ENCODE data around the gene ATP8B4.

ATP8B4 gene

DNA sequence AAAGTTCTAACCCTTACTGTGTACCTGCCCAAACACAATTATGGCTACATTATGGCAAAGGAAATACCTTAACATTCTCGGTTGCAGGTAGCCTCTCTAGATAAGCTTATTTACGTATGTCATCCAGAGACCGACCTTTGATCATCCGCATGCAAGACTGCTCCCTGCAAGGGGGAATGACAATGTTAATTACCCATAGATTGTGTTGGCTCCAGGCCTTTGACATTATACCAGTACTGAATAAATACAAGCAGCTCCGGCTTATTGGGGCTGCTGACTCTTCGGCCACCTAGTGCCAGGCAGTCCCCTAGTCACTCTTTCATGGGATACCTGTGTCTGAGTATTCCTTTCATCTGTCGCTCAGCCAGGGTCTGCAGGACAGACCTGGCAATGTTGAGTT lies 274.6 kb downstream of the ATP8B4 start:
- DNase-seq = no peak

DNA sequence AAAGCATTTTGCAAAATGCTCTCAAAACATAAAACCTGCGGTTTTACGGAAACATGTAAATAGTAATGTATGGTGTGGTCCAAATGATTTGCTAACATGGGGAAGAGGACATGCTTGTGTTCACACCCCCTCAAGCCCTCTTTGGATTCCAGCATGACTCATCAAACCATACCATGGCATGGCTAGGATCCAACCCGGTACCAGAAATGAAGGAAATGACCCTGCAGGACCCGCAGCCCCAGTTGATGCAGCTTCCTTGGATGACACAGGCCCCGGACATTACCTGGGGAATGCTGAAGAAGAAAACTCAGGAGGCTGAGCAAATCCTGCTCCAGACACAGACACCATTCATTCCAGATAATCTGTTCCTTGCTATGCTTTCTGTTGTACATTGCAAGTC lies 275.3 kb downstream of the ATP8B4 start:
- no peak for DNase-seq

DNA sequence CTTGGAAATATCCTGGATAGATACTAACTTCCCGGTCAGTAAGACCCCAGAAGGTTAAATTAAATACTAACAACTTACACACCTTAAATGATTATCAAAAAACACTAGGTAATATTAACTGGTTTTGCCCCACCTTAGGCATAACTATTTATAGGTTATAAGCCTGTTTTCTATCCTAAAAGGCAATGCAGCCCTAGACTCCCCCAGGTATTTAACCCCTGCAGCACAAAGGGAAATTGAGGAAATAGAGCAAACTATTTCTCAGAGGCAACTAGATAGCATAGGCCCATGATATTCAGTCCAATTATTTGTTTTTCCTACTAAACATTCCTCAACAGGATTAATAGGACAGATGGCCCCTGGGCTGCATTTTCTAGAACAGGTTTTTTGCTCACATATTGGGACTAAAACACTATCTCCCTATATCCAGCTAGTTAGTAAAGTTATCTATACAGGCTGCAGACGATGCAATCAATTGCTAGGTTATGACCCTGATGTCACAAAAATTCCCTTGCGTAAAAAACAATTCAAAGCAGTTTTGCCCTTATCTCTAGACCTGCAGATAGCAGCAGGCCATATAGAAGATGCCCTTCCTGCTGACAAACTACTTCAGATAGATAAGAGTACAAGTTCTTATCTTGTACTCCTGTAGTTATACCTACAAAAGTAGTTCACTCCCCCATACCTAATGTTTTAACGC lies 276.9 kb downstream of the ATP8B4 start:
- no peak for DNase-seq

DNA sequence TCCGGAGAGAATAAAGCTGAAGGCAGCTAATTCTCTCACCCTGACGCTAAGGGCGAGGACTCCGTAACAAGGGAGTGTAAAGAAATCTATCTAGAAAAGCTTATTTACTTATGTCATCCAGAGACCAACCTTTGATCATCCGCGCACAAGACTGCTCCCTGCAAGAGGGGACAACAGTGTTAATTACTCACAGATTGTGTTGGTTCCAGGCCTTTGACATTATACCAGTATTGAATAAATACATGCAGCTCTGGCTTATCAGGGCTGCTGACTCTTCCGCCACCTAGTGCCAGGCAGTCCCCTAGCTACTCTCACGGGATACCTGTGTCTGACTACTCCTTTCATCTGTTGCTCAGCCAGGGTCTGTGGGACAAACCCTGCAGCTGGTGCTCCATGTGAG lies 286.5 kb downstream of the ATP8B4 start:
- peak; percentile 39 for DNase-seq

DNA sequence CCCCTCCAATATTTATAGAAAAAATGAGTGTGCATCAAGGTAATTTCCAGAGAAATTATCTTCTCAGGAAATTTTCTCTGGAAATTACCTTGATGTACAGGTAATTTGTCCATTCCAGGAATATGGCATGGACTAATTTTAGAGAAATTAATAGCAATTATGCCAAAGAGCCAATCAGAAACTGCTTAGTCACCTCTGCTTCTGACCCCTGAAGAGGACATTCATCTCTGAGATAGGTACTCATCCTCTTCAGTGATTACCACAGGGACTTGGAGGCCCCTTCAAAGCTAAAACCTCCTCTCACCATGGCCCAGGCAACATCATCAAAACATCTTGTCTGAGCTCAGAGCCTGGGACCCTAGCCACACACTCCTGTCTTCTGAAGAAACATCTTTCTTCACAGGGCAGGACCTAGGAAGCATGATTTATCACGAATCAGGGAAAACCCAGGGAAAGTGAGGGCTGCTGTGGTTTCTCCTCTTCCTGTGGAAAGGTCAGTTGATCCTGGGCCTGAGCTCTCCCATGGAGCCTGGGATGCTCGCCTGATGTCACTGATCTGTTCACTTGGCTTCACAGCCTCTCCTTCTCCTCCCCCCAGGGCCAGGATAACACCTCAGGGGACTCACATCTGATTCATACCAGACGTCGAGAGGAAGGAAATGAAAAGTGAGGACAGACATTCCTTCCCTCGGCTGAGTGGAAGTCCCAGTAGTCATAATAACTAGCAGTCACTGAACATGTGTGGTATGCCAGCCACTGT lies 287.6 kb downstream of the ATP8B4 start:
- no peak for DNase-seq

DNA sequence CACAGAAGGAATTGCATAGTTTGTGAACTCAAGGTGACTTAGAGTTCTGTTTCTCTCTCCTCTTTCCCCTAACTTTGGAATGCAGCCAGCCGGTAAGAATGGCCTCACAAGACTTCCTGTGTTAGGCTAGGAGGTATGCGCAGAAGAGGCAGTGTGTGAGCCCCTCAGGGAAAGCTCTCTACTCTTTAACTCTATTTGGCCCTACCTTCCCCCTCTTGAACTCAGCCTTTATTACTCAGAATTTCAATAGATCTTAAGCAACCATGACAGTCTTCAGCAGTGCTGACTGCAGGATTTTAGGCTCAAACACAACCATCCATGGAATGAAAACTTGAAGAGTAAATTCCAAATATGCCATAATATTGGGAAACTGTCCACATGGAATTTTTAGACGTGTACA lies 288.6 kb downstream of the ATP8B4 start:
- DNase-seq = no peak

DNA sequence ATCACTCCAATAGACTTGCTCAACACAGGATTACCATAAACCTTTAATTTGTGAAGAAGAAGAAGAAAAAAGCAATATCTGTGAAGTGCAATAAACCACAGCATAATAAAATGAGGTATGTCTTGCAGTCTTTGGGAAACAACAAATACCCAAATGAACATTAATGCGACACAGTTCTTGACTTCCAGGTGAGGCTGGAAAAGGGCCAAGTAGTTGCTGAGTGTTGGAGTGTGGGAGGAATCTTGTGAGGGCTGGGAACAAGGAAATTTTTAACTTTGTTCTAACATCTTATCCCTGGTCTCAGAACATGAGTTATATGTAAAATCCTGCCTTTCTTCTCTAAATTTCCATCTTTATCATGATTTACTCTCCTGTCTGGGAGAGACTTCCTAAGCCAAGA lies 291.7 kb downstream of the ATP8B4 start:
- DNase-seq = no peak

DNA sequence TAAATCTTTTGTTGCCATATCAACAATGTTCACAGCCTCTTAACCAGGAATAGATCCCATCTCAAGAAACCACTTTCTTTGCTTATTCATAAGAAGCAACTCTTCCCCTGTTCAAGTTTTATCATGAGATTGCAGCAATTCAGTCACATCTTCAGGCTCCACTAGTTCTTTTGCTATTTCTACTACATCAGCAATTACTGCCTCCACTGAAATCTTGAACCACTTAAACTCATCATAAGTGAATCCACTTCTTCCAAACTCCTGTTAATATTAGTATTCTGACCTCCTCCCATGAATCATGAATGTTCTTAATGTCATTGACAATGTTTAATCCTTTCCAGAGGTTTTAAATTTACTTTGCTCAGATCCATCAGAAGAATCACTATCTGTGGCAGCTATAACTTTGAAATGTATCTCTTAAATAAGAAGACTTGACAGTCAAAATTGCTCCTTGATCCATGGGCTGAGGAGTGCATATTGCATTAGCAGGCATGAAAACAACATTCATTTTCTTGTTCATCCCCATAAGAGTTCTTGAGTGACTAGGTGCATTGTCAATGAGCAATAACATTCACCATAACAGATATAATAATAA lies 292.3 kb downstream of the ATP8B4 start:
- no peak for DNase-seq

DNA sequence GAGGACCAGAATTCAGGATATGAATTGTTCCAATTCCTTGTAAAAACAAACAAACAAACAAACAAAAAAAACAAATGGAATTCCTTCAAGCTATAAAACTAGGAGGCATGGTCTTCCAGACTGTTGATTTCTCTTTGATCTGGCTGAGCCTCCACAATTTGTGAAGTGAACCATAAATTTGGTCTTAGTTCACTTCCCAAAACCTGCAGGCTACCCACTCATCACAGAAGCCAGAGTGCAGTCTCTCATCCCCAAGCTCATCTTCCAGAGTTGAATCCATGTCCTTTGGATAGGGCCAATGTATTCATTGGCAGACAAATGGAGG lies 294.3 kb downstream of the ATP8B4 start:
- DNase-seq = no peak

DNA sequence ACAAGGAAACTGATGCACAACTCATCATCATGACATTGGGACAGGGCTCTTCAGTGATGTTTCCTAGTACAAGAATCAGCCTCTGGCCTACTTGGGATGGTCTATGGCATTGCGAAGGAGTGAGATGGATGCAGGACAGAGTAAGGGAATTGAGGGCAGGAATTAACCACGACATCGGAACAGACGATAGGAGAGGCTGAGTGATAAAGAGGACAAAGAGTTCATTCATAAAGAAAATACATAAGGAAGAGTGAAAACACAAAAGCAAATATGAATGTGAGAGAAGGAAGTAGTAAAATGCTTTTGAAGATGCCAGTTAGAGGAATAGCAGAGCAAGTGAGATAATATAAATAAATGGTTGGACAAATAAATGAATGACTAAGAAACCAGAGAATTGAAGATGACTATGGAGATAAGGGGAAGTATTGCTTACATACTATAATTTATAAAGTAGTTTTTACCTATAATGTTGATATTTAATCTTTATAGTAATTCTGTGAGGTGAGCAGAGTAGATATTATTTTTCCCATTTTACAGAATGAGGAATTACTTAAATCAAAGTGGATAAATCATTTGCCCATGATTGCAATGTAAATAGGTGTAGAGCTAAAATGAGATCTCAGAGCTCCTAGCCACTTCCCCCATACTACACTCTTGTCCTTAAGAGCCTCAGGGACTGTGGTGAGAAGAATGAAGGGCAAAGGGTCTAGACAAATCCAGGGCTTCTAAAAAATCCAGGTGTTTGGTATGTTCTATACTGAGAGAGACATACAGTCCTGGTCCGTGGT lies 294.9 kb downstream of the ATP8B4 start:
- no peak for DNase-seq

DNA sequence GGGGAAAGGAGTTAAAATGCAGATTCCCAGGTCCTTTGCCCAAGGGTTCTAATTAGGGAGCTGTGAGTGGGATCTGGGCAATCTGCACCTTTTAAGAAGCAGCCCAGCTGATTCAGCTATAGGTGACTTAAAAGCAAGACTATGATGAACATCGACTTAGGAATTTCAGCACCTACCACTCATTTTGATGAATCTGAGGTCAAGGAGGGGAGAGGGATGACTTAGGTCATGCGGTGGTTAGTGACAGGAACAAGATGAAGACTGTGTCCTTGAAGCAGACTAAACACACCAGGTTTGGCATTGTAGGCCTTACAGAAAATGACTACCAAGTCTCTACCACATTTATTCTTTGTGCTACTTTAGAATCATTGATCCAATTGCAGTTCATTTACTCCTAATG lies 301.9 kb downstream of the ATP8B4 start:
- no peak for DNase-seq

DNA sequence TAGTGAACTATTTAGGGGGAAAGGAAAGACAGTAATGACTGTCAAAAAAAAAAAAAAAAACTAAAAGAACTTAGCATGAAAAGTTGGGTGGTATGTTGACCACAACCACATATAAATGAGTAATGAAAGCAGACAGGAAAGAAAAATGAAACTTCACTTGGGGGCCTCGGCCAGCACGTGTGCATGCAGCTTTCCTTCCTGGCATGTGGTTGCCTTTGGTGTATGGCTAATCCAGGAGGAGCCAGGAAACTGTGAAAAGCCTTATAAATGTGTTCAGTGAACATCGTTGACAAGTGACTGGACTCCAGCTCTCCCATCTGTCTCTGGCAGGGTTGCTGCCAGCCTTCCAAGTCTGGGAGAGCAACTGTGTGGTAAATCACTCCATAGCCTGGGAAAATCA lies 303.1 kb downstream of the ATP8B4 start:
- no peak for DNase-seq

DNA sequence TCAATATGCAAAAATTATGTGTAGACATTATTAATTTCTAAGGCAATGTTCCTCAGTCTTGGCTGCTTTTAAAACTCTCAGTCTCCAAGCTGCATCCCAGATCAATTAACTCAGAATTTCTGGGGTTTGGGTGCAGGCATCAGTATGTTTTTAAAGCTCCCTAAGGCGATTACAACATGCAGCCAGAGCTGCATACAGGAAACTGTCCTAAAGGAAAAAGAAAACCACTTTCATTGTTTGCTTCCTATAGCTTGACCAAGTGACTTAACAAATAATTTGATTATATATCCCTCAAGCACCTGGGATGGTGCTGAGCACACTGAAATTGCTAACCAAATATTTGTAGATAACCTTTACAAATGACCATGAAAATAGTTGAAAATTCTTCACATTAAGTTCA lies 303.5 kb downstream of the ATP8B4 start:
- no peak for DNase-seq

DNA sequence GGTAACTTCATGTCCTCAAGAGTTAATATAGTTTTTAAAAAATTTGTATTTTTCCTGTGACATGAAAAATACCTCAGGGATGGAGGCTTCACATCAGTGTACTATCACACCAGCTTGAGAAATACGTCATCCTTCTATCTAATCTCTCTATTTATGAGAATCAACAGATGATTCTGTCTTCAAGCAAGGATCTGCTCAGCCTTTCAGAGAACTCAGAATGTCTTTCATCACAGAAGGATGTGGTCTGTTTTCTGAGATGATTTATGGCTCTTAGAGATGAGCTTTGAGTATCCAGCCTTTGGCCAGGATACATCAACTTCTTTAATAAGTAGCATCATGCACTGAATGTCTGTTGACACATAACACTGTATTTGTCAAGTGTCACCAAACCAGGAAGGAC lies 304.3 kb downstream of the ATP8B4 start:
- no peak for DNase-seq

DNA sequence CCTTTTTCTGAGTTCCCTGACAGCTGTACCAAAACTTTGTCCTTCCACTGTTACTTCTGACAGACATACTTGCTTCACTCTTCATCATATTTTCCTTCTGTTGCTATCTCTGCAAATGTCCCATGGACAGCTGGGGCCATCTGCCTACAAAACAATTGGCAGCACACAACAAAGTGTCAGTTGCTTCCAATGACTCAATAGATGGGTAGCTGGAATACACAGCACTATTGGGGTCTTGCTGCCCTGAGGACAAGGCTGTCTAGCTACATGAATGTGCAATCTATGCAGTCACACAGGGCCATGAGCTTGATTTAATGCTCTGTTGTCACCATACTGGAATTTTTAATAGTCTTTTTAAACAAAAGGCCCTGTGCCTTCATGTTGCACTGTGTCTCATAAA lies 305.4 kb downstream of the ATP8B4 start:
- no peak for DNase-seq

DNA sequence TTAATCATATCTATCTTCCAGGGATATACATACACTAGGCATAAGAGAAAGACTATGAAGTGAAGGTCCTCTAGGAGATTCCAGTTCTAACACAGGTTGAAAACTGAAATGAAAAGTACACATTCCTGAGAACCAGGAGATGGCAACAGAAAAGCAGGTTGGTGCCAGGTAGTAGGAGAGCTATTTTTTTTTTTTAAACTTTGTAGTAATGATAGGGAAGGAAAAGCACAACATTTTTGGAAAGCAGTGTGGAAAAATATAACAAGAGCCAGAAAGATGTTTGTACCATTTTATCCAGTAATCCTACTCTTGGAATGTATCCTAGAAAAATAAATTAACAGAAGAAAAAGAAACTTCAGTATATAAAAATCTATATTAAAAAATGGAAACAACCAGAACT lies 308.3 kb downstream of the ATP8B4 start:
- DNase-seq = no peak

DNA sequence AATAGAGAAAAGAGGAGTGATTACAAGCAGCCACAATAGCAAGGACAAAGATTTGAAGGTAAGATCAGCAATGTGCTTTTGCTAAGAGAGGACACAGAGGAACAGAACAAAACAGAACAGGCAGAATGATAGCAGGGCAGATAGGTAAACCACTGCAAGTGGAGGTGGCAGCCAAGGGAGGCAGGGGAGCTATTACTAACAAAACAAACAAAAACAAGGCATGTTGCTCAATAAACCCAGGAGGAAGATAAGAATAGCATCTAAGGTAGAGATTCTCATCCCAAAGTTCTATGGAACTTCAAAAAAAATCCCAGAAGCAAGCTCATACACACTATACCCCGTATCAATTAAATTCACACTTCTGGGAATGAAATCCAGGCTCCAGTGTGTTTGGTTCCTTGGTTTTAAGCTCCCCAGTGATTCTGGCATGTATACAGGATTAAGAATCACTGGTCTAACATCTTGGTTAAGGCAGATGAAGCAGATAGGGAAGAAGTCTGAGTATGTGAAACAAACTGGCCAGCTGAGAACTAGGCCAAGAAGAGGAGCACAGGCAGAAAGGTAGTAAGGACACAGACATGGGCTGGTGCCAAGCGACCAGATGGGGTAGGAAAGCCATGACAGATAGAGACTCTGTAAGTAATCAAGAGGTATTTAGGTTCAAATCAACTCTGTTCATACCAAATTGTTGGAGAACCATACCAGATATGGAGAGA lies 309.0 kb downstream of the ATP8B4 start:
- DNase-seq = no peak

DNA sequence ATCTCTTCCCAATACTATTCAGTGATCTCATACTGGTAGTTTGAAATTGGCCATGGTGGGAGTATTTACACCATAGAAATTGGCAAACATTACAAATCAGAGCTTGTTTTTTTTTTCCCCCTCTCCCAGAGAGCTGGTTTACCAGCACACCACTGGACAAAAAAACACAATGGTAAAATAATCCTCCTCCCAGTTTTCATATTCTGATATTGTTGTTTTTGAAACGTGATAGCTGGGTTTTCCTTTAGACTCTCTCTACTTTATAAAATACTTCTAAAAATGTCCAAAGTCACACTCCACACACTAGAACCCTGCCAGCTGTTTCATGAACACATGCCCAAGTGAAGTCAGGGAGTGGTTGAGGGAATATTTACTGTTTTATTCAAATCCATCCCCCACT lies 310.7 kb downstream of the ATP8B4 start:
- DNase-seq = no peak
